ENCODE measurements around the gene WDR83.

- TF ChIP-seq EZH2 (IDR thresholded peaks at IDR 0.05; ENCODE audit: borderline replicate concordance) (no peak), CTCF (IDR thresholded peaks at IDR 0.05; ENCODE audit: poor library complexity) (no peak)
Observed at GRCh38 chr19:12689581-12690216, 23.1 kb downstream of the WDR83 start.

Measured in hepatocyte (in vitro differentiated cells).